ENCODE results near the gene RNF112.

The RNF112 gene

DNA sequence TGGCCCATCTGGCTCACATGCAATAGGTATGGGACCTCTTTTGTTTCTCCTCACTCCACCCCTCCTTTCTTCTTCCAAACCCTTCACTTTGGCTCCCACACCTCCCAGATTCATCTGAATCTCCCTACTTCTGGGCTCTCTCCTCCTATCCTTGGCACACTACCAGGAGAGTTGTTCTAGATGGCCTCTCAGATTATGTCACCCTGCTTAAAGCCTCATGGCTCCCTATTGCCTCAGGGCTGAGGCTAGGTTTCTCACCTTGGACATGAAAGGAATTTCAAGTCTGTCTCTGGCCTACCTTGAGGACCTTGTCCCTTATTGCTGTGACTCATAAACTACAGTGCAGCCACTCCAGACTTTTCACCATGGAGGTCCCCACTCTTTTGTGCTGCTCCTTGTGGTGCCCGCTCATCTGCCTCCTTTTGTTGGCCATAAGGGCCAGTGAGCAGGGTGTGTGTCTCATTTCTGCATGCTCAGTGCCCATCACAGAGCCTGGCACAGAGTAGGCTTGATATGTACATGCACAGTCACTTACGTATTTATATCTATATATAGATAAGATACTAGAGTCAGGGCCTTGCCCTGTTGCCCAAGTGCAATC lies 23.0 kb upstream of the RNF112 start:
- DNase-seq (ENCODE audit: low read depth) = no peak

DNA sequence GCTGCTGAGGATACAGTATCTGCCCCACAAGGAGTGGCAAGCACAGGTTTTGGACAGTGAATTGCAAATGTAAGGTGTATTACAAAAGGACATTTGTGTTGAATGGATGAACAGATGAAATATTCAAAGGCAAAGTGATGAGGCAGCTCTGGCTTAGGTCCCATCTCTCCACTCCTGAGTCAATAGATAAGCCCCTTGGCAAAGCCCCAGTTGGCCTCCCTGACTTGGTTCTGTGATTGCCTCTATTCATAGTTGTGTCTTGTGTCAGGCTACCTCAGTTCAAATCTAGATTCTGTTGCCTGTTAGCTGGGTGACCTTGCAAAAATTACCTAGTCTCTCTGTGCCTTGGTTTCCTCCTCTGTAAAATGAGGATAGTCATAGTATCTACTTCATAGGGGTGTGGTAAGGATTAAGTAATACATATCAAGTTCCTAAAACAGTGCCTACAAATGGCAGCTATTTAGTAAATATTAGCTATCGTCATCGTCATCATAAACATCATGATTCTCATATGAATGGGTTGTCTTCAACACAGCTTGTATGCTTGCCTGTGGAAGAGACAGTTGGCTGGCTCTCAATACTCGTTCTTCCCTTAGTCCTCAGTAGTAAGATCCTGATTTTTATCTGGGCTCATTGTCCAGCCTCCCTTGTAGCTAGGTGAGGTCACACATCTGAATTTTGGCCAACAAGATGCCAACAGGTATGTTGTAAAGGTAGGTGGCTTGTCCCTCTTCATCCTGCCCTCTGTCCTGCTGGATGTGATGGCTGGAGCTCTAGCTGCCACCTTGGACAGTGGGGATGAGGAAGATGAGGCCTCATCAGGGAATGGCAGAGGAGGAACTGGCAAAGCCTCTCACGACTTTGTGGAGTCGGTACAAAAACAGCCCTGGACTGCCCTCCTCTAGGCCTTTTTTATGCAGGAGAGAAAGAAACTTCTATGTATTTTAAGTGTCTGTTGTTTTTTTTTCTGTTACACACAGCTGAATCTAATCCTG lies 21.9 kb upstream of the RNF112 start:
- DNase-seq (ENCODE audit: low read depth) = no peak

GRCh38 chr17:19390951-19391350 lies 20.1 kb upstream of the RNF112 start:
- no peak for DNase-seq (ENCODE audit: low read depth)

- DNase-seq (ENCODE audit: low read depth) = no peak
These were observed 19.6 kb upstream of the RNF112 start for GRCh38 chr17:19391432-19391831.

- no peak for DNase-seq (ENCODE audit: low read depth)
These were observed 18.7 kb upstream of the RNF112 start for GRCh38 chr17:19392303-19392702.

DNA sequence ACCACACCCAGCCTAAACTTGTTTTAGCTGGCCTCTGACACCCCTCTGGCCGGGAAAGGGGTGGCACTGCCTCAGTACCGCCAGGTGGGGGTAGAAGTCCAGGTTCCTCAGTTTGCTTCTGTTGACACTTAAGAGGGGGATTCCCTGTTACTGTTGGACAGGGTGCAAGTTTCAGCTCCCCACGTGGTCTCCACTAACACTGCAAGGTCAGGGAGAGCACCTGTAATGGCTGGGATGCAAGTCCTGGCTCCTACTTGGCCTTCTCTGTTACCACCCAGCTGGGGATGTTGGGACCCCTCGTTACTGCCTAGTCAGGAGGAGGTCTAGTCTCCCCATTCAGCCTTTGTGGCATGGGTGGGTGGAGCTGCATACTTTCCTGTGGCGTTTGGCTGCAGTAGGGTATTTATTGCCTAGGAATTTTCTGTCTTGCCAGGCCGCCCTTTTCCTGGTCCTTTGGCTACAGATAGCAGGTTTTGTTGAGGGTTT lies 13.4 kb upstream of the RNF112 start:
- no peak for DNase-seq (ENCODE audit: low read depth)

DNA sequence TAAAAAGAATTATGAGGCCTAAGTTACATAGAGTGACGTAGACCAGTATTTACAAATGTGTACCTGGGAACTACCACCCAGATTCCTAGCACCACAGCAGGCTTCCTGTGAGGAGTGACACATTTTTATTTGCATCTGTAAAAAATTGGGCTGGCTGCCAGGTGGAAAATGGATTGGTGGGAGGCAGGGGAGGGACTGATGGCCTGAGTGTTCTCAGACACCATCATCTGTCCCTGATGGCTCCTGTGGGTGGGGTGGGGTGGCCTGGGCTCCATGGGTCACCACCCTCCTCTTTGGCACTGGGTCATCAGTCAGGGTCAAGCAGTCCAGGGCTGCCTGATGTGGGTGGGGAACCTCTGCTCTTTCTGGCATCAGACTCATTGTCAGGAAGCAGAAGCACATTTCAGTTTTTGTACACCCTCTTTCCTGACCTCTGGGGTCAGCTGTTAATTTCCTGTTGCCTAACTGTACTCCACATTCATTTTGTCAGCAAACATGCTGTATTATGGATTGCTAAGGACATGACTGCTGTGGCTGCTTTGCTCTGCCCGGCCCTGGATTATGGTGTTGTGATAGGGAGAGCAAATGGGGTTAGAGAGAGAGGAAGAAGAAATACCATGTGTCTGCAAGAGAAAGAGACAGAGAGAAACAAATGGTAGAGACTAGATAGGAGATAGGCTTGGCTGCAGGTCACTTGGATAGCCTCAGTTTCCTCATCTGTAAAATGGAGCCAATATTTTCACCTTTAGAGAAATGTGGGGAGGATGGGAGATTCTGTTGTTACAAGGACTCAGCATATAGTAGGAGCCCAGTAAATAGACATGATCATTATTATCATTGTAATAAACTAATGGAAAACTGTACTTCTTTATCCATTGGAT lies 12.5 kb upstream of the RNF112 start:
- no peak for DNase-seq (ENCODE audit: low read depth)

DNA sequence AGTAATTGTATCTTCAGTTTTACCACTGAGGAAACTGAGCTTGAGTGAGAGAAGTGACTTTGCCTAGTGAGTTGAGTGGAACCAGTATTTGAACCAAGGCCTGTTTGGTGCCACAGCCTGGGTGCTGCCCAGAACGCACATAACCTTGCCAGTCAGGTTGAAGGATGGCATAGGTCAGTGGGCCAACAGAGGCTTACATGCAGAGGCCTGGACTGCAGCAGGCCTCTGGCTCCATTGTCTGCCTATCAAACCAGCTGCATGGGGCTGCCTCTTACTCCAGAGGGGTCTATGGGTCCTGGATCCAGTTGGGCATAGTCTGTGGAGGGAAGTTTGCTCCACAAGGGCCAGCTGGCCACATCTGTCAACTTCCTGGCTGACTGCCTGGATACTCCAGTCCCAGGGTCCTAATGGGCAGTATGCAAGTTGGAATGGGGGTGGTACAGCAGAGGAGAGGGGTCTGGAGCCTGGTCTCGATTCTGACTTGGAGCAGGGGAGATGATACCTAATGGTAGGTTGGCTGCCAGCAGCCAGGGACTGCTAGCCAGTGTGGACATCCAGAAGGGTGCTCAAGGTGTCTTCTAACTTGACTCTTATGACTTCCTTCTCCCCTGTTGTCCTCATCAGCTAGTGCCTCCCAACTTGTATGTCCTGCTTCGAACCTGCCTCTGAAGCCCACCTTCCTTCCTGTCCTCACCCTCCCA lies 11.1 kb upstream of the RNF112 start:
- DNase-seq (ENCODE audit: low read depth) = no peak

DNA sequence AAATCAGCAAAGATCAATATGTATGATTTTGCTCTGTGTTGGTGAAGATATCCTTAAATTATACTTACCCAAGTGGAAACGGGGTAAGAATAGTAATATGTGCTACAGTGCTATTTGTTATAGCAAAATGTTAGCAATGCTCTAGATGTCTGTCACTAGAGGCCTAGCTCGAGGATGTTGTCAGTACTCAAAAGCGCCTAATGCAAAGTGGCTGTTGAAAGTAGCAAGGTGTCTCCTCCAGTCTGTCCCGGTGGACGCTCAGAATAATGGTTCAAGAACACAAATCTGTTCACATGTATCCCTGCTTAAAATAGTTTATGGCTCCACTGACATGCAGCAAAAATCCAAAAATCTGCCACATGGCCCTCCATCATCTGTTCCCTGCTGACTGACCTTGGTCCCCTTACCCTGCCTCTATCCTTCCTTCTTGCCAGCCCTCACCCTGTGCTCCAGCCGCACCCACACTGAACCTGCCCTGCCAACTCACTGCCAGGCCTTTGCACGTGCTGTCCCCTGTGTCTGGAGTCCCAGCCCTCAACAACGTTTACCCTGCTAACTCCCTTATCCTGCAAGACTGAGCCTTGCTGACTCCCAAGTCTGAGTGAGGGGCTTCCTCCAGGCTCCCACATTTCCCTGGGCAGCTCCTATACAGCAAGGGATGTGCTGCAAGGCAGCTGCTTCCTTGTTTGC lies 9.6 kb upstream of the RNF112 start:
- no peak for DNase-seq (ENCODE audit: low read depth)

GRCh38 chr17:19402171-19402570 lies 8.9 kb upstream of the RNF112 start:
- no peak for DNase-seq (ENCODE audit: low read depth)

DNA sequence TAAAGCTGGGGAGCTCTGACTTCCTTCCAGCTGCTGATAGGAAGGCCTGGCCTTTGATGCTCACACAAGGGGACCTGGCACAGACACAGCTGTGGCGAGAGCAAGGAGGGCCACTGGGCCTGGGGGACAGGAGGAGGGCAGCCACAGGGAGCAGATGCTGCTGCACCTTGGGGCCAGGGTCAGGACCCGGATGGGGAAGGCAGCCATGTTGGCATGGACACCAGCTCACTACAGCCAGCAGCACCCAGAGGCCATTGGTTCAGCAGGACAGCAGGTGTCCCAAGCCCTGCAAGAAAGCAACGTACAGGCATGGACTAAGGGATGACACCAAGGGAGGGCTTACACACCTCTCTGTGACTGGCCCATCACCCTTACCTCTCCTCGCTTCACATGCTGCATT lies 8.0 kb upstream of the RNF112 start:
- DNase-seq (ENCODE audit: low read depth) = no peak

DNA sequence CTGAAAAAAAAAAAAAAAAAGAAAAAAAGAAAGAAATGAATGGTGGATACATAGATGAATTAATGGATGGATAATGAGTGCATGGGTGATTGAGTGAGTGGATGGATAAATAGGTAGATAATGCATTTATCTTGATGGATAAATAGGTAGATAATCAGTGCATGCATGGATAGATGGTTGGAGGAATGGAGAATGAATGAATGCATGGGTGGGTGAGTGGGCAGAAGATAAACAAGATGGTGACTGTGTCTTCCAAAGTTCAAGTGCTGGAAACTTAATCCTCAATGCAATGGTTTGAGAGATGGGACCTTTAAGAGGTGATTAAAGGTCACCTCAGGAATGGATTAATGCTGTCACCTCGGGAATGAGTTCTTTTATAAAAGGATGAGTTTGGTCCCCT lies 6.8 kb upstream of the RNF112 start:
- DNase-seq (ENCODE audit: low read depth) = no peak

DNA sequence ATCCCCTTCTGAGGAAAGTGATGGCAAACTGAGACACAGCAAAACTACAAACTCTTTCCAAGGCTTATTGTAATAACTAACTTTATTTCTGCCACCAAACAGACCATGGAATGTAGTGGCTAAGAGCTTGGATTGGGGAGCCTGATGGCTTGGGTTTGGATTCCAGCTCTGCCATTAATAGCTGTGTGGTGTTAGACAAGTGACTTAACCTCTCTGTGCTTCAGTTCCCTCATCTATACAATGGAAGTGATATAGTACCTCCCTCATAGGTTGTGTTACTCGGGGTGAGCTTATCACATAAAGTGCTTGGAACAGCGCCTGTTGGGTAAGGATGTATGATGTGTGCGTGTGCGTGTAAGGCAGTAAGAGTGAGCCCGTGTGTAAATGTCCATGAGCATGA lies 5.9 kb upstream of the RNF112 start:
- DNase-seq (ENCODE audit: low read depth) = no peak

DNA sequence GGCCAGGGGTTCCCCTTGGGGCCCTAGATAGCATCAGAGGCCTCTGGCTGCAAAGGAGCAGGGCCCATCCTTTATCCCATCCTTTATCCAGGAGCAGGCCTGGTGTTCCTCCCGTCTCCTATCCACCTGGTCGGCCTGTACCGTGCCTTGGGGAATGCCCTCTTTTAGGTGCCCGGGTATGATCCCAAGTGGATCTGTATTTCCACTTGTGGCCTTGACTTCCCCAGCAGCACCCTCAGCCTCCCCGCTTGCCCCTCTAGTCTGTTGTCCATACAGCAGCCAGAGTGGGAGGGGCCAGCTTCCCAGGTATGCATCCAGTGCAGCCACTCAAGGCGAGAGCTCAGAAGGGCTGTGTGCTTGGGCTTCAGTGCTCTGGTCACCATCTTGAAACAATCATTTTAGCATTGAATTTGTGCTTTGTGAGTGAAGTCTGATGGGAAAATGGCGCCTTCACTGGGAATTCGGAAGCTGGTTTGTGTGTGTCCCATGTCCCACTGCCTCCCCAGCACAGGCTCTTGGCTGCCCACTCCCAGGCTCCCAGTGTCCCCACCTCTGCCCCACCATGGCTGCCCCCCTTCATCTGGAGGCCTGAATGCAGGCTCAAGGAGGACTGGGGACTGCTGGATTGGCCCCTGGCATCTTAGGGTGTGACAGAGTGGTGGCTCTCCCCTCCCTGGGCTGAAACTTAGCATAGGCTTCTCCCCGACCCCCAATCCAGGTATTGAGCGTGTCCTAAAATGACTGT lies 3.3 kb upstream of the RNF112 start:
- DNase-seq (ENCODE audit: low read depth) = no peak

GRCh38 chr17:19408346-19408710 lies 2.7 kb upstream of the RNF112 start:
- DNase-seq (ENCODE audit: low read depth) = no peak

GRCh38 chr17:19409066-19409465 lies 2.0 kb upstream of the RNF112 start:
- DNase-seq (ENCODE audit: low read depth) = no peak

- DNase-seq (ENCODE audit: low read depth) = no peak
These were observed 1.5 kb upstream of the RNF112 start for GRCh38 chr17:19409509-19409908.

- DNase-seq (ENCODE audit: low read depth) = no peak
These were observed 941 bp upstream of the RNF112 start for GRCh38 chr17:19410091-19410490.

GRCh38 chr17:19411631-19412030 lies 599 bp downstream of the RNF112 start:
- no peak for DNase-seq (ENCODE audit: low read depth)

DNA sequence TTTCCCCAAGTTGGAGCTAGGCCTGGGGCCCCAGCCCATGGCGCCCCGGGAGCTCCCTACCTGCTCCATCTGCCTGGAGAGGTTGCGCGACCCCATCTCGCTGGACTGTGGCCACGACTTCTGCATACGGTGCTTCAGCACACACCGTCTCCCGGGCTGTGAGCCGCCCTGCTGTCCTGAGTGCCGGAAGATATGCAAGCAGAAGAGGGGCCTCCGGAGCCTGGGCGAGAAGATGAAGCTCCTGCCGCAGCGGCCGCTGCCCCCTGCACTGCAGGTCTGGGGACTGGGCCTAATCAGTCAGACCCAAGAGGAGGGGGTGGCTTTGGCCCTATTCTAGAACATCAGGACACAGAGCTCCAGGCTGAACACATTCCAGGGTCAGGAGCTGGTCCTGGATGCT lies 1.5 kb downstream of the RNF112 start:
- no peak for DNase-seq (ENCODE audit: low read depth)

DNA sequence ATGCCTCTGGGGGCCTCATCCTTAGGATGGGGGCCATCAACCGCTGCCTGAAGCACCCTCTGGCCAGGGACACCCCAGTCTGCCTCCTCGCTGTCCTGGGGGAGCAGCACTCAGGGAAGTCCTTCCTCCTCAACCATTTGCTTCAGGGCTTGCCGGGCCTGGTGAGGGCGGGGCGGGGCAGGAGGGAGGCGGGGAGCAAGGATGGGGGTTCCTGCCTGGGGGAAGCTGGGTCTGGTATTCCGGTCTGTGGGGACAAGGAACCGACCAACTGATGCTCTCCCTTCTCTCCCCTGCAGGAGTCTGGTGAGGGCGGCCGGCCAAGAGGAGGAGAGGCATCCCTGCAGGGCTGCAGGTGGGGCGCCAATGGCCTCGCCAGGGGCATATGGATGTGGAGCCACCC lies 2.0 kb downstream of the RNF112 start:
- no peak for DNase-seq (ENCODE audit: low read depth)
